GM12892 (cell line): ENCODE results near the gene EEPD1.

ENCODE experiments used
- POLR2A ChIP-seq: IDR thresholded peaks from 2 replicates; pipeline ENCODE4 v1.6.1; 2011; ENCODE audit warnings: low read depth, low read length, control low read depth
- POLR2AphosphoS5 ChIP-seq: IDR thresholded peaks from 2 replicates; pipeline ENCODE4 v1.6.1; 2011; ENCODE audit warnings: low read depth, low read length, control low read depth

GRCh38 chr7:36204929-36205635 is 52.0 kb downstream of the EEPD1 start:
- TF ChIP-seq POLR2A, result no peak
- TF ChIP-seq POLR2AphosphoS5, result no peak
